Naive thymus-derived CD8-positive, alpha-beta T cell (primary cell): Measurements from ENCODE around the gene TWIST2. TPM values are rescaled to one million over a fixed set of nuclear protein-coding genes. Genes with fewer than 3 reads are reported as not detected.
A peak's percentile ranks its signal among the peaks of the same experiment; 100 is the strongest.

Experiments used
- ATAC-seq, 2 donors: fragments of 150-1000 bp; cut with Tn5 transposase in 1 of 2; sonication (Bioruptor Pico), chemical (Tn5 transposase) in 1 of 2; 1 replicate in 1 of 2; 2 replicates in 1 of 2; pipeline ENCODE4 v1.10.0; 2021; ENCODE audit warnings: mild to moderate bottlenecking in 2 of 2, moderate library complexity in 2 of 2
- POLR2A ChIA-PET: fragments of 350-600 bp; sonication (Branson Sonifier 250); formaldehyde crosslinking; loops from one replicate; lab custom pipeline; 2021; ENCODE audit warnings: antibody characterized with exemption; lab: Charles Lee
- DNase-seq, 10 donors: peaks; one replicate each; pipeline versions ENCODE4 v3.0.0 to v3.0.0-alpha.2; 2020 to 2022
- H3K27ac Mint-ChIP-seq, 10 donors: one replicate each; pipeline ENCODE4 v1.8.0; 2020 to 2022; ENCODE audit warnings: mild to moderate bottlenecking in 10 of 10, mixed read lengths in 10 of 10, moderate library complexity in 4 of 10, inconsistent platforms in 1 of 10
- H3K27me3 Mint-ChIP-seq, 5 donors: one replicate each; pipeline ENCODE4 v1.8.0; 2021 to 2022; ENCODE audit warnings: mixed read lengths in 5 of 5
- H3K36me3 Mint-ChIP-seq, 3 donors: one replicate each; pipeline ENCODE4 v1.8.0; 2020 to 2022; ENCODE audit warnings: mixed read lengths in 3 of 3, mild to moderate bottlenecking in 2 of 3, inconsistent platforms in 1 of 3
- H3K4me1 Mint-ChIP-seq, 4 donors: one replicate each; pipeline ENCODE4 v1.8.0; 2021 to 2022; ENCODE audit warnings: mixed read lengths in 4 of 4
- H3K4me3 Mint-ChIP-seq, 10 donors: one replicate each; pipeline ENCODE4 v1.8.0; 2020 to 2022; ENCODE audit warnings: mild to moderate bottlenecking in 10 of 10, mixed read lengths in 10 of 10, moderate library complexity in 6 of 10, inconsistent platforms in 1 of 10
- H3K9me3 Mint-ChIP-seq, 9 donors: one replicate each; pipeline ENCODE4 v1.8.0; 2020 to 2022; ENCODE audit warnings: mixed read lengths in 9 of 9, mild to moderate bottlenecking in 3 of 9, inconsistent platforms in 1 of 9, moderate library complexity in 1 of 9
- polyA plus RNA-seq, 3 donors: library from polyadenylated mRNA; unstranded; fragments of 300-500 nt; fragmentation: Illumina TruSeq; gene quantifications; one replicate each; pipeline ENCODE4 v1.2.3, GENCODE V29; 2021
- total RNA-seq, 8 experiments: library from RNA in 2 of 8; stranded (reverse) in 2 of 8; gene quantifications; one replicate each; pipeline ENCODE4 v1.2.3 and lab custom pipeline; 2021 to 2026

Gene TWIST2
- total and polyA plus RNA-seq, 5 experiments from 2014 or later, result not detected

GRCh38 chr2:238853721-238854120 lies 5.8 kb downstream of the TWIST2 start:
- peaks cover 12 to 67% (median 27%) of the 10 kb centered on the region in 5 donors for H3K27me3 Mint-ChIP-seq
- no peak overlapping the region for H3K27ac Mint-ChIP-seq
- ATAC-seq (no peak), DNase-seq (no peak)
- H3K36me3 Mint-ChIP-seq, result no peaks in the 10 kb centered on the region
- no peak overlapping the region for H3K4me3 Mint-ChIP-seq
- no peaks in the 10 kb centered on the region for H3K4me1 Mint-ChIP-seq
- POLR2A ChIA-PET, result no interaction called here
- no peaks in the 10 kb centered on the region for H3K9me3 Mint-ChIP-seq

GRCh38 chr2:238854246-238854645 lies 6.4 kb downstream of the TWIST2 start:
- H3K27me3 Mint-ChIP-seq, result peaks cover 12 to 72% (median 26%) of the 10 kb centered on the region in 5 donors
- no peaks in the 10 kb centered on the region for H3K36me3 Mint-ChIP-seq
- H3K9me3 Mint-ChIP-seq, result no peaks in the 10 kb centered on the region
- no peak overlapping the region for H3K4me3 Mint-ChIP-seq
- POLR2A ChIA-PET, result no interaction called here
- H3K4me1 Mint-ChIP-seq, result no peaks in the 10 kb centered on the region
- ATAC-seq (no peak), DNase-seq (no peak)
- no peak overlapping the region for H3K27ac Mint-ChIP-seq

- no peak overlapping the region for H3K27ac Mint-ChIP-seq
- H3K27me3 Mint-ChIP-seq, result peaks cover 11 to 77% (median 28%) of the 10 kb centered on the region in 5 donors
- no peaks in the 10 kb centered on the region for H3K9me3 Mint-ChIP-seq
- H3K4me1 Mint-ChIP-seq, result no peaks in the 10 kb centered on the region
- no peak overlapping the region for H3K4me3 Mint-ChIP-seq
- no peaks in the 10 kb centered on the region for H3K36me3 Mint-ChIP-seq
- DNase-seq (no peak), ATAC-seq (no peak)
- POLR2A ChIA-PET, result no interaction called here
These were observed 6.9 kb downstream of the TWIST2 start for GRCh38 chr2:238854699-238855229.

GRCh38 chr2:238855299-238855698 lies 7.4 kb downstream of the TWIST2 start:
- no peaks in the 10 kb centered on the region for H3K4me1 Mint-ChIP-seq
- no peak overlapping the region for H3K27ac Mint-ChIP-seq
- POLR2A ChIA-PET, result no interaction called here
- no peak for ATAC-seq
- H3K27me3 Mint-ChIP-seq, result peaks cover 9 to 77% (median 27%) of the 10 kb centered on the region in 5 donors
- H3K4me3 Mint-ChIP-seq, result no peak overlapping the region
- H3K9me3 Mint-ChIP-seq, result no peaks in the 10 kb centered on the region
- no peaks in the 10 kb centered on the region for H3K36me3 Mint-ChIP-seq
- DNase-seq, result no peak

GRCh38 chr2:238855891-238856580 lies 8.2 kb downstream of the TWIST2 start:
- H3K27me3 Mint-ChIP-seq, result peaks cover 9 to 78% (median 28%) of the 10 kb centered on the region in 5 donors
- POLR2A ChIA-PET, result no interaction called here
- H3K36me3 Mint-ChIP-seq, result no peaks in the 10 kb centered on the region
- no peaks in the 10 kb centered on the region for H3K9me3 Mint-ChIP-seq
- H3K27ac Mint-ChIP-seq, result no peak overlapping the region
- ATAC-seq (no peak), DNase-seq (no peak)
- no peak overlapping the region for H3K4me3 Mint-ChIP-seq
- no peaks in the 10 kb centered on the region for H3K4me1 Mint-ChIP-seq

GRCh38 chr2:238856713-238857567 lies 9.1 kb downstream of the TWIST2 start:
- Mint-ChIP-seq H3K4me3 (no peak overlapping the region), H3K4me1 (no peaks in the 10 kb centered on the region), H3K27ac (no peak overlapping the region), H3K36me3 (no peaks in the 10 kb centered on the region), H3K9me3 (no peaks in the 10 kb centered on the region), H3K27me3 (peaks cover 9 to 81% (median 33%) of the 10 kb centered on the region in 5 donors)
- ATAC-seq (no peak), DNase-seq (no peak)
- POLR2A ChIA-PET, result no interaction called here

- Mint-ChIP-seq H3K4me1 (no peaks in the 10 kb centered on the region), H3K9me3 (no peaks in the 10 kb centered on the region), H3K36me3 (no peaks in the 10 kb centered on the region), H3K27me3 (peaks cover 8 to 72% (median 28%) of the 10 kb centered on the region in 5 donors), H3K27ac (no peak overlapping the region), H3K4me3 (no peak overlapping the region)
- DNase-seq, result no peak
- POLR2A ChIA-PET, result no interaction called here
- ATAC-seq, result no peak
These were observed 10.1 kb downstream of the TWIST2 start for GRCh38 chr2:238857959-238858358.

GRCh38 chr2:238859636-238860347 lies 11.9 kb downstream of the TWIST2 start:
- no peaks in the 10 kb centered on the region for H3K4me1 Mint-ChIP-seq
- no peak for ATAC-seq
- H3K27me3 Mint-ChIP-seq, result peaks cover 6 to 55% (median 28%) of the 10 kb centered on the region in 5 donors
- no peak overlapping the region for H3K4me3 Mint-ChIP-seq
- no peaks in the 10 kb centered on the region for H3K36me3 Mint-ChIP-seq
- POLR2A ChIA-PET, result no interaction called here
- no peak for DNase-seq
- no peaks in the 10 kb centered on the region for H3K9me3 Mint-ChIP-seq
- no peak overlapping the region for H3K27ac Mint-ChIP-seq

GRCh38 chr2:238861013-238861730 lies 13.3 kb downstream of the TWIST2 start:
- no peak for ATAC-seq
- no peaks in the 10 kb centered on the region for H3K4me1 Mint-ChIP-seq
- H3K27me3 Mint-ChIP-seq, result peaks cover 4 to 43% (median 22%) of the 10 kb centered on the region in 5 donors
- H3K4me3 Mint-ChIP-seq, result no peak overlapping the region
- H3K36me3 Mint-ChIP-seq, result no peaks in the 10 kb centered on the region
- DNase-seq, result no peak
- POLR2A ChIA-PET, result no interaction called here
- H3K9me3 Mint-ChIP-seq, result no peaks in the 10 kb centered on the region
- no peak overlapping the region for H3K27ac Mint-ChIP-seq

GRCh38 chr2:238861766-238862315 lies 14.0 kb downstream of the TWIST2 start:
- H3K4me1 Mint-ChIP-seq, result no peaks in the 10 kb centered on the region
- no peak overlapping the region for H3K4me3 Mint-ChIP-seq
- no peaks in the 10 kb centered on the region for H3K36me3 Mint-ChIP-seq
- POLR2A ChIA-PET, result no interaction called here
- no peaks in the 10 kb centered on the region for H3K9me3 Mint-ChIP-seq
- DNase-seq (no peak), ATAC-seq (no peak)
- H3K27ac Mint-ChIP-seq, result peak overlapping the region in 1 of 10 donors; percentile 5
- peaks cover 4 to 42% (median 22%) of the 10 kb centered on the region in 5 donors for H3K27me3 Mint-ChIP-seq

- no peaks in the 10 kb centered on the region for H3K9me3 Mint-ChIP-seq
- DNase-seq (no peak), ATAC-seq (no peak)
- H3K4me3 Mint-ChIP-seq, result no peak overlapping the region
- H3K27ac Mint-ChIP-seq, result no peak overlapping the region
- POLR2A ChIA-PET, result no interaction called here
- H3K27me3 Mint-ChIP-seq, result peaks cover 4 to 34% (median 22%) of the 10 kb centered on the region in 5 donors
- peaks cover 0 to 3% (median 0%) of the 10 kb centered on the region in 4 donors for H3K4me1 Mint-ChIP-seq
- no peaks in the 10 kb centered on the region for H3K36me3 Mint-ChIP-seq
These were observed 14.8 kb downstream of the TWIST2 start for GRCh38 chr2:238862701-238863100.

- POLR2A ChIA-PET, result no interaction called here
- ATAC-seq, result no peak
- H3K27ac Mint-ChIP-seq, result no peak overlapping the region
- no peak for DNase-seq
- H3K36me3 Mint-ChIP-seq, result no peaks in the 10 kb centered on the region
- no peaks in the 10 kb centered on the region for H3K9me3 Mint-ChIP-seq
- H3K4me3 Mint-ChIP-seq, result no peak overlapping the region
- peaks cover 0 to 4% (median 0%) of the 10 kb centered on the region in 4 donors for H3K4me1 Mint-ChIP-seq
- peaks cover 4 to 32% (median 22%) of the 10 kb centered on the region in 5 donors for H3K27me3 Mint-ChIP-seq
These were observed 15.3 kb downstream of the TWIST2 start for GRCh38 chr2:238863231-238863630.
